Stimulated activated CD4-positive, alpha-beta T cell treated with anti-CD3 and anti-CD28 coated beads, Interleukin-4, amount 100 ng/mL, for 4 hours (primary cell): ENCODE measurements around the gene DMD.
"Not testable (repeated sequence)": the region's sequence is repeated elsewhere in the genome, so short reads cannot be mapped to it uniquely, and the experiment has no call there.

Experiments
- DNase-seq, 2 experiments: peaks; one replicate each; pipeline ENCODE4 v3.0.0-alpha.2; 2020

DMD gene

DNA sequence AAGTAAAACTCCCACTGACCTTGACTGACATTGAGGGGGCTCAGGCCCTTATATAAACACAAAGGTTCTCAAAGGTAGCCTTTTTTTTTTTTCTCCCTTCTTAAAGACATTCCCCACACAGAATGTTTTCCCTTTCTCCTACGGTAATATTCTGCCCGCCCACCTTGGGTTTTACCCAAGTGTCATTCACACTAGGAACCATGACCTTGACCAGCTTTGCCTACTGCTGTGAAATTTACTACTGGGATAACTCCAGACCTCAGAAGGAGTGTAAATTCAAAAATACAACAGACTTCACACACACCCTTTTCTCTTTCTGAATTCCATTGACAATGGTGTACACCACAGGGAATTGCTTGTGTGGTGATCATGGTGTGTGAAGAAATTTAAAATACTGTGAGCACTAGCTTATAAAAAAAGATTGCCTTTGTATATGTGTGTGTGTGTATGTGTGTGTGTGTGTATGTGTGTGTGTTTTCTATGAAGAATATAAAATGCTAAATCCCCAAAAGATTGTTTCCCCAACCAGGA lies 1550.0 kb downstream of the DMD start:
- no peak for DNase-seq

GRCh38 chrX:31658360-31658759 lies 1553.0 kb downstream of the DMD start:
- DNase-seq = no peak

DNA sequence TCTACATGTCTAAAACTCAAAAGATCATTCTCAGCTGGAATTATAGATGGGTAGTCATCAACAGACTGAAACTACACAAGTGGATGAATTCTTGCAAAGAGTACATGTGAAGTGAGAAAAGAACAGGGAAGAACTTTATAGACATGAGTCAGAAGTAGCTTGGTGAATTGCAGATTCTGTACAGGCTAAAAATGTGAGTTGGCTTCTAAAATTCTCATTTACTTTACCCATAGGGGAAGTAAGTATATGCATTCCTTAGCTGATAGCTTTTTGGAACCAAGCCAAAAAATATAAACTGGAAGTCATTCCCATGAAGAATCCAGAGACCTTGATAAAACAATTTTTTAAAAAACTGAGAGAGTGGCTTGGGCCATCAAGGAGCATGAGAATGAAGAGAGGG lies 1555.3 kb downstream of the DMD start:
- DNase-seq = no peak

GRCh38 chrX:31653422-31653821 lies 1557.9 kb downstream of the DMD start:
- DNase-seq = no peak

- DNase-seq = no peak
These were observed 1558.7 kb downstream of the DMD start for GRCh38 chrX:31652650-31653049.

DNA sequence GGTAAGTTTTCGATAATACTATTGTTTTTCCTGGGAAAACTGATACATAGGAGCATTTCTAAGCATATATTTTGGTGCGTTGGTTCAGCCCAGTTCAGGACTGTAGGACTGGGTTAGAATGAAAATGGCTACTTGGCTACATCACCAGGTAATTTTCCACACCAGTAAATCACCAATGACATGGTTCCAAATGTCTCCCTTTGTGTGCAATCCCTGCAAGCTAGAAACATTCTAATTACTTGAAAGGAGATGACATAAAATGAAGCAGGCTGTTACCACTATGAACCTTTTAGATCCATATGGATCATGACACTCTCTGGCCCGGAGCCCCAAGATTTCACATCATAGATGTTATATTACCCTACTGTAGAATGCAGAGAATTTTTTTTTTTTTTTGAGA lies 1562.1 kb downstream of the DMD start:
- DNase-seq = no peak

DNA sequence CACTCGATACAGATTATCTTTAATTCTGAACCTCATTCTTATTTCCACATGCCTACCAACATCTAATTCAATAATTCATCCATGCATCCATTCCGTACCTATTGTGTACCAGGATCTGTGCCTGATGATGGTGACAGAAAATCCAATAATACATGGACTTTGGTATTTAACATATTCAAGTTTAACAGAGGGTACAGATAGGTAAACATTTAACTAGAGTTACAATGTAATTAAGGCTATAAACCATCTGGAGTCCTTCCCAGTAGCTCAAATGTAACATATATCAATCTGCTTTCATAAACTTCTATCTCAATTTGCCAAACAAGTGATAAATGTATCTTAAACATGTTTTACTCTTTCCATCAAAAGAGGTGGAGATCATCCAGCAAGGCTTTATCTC lies 1578.0 kb downstream of the DMD start:
- DNase-seq = no peak

DNA sequence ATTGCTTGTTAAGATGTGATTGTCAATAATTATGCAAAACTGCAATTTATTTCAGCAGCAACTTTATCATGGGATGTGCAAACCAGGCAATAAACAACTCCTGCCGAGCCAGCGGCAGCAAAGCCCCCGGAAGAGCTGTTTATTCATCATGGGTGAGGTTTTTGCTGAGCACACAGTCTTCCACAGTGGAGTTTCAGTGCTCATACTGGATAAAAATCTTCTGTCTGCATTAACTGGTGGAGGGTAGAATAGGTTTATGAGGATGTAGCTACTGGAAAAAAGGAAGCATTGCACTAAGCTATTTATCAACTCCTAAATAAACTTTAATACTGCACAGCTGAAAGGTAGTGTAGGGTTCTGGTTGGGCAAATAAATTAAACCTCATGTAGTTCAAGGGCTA lies 1582.2 kb downstream of the DMD start:
- DNase-seq = no peak

GRCh38 chrX:31609130-31609529 lies 1602.2 kb downstream of the DMD start:
- DNase-seq = no peak

DNA sequence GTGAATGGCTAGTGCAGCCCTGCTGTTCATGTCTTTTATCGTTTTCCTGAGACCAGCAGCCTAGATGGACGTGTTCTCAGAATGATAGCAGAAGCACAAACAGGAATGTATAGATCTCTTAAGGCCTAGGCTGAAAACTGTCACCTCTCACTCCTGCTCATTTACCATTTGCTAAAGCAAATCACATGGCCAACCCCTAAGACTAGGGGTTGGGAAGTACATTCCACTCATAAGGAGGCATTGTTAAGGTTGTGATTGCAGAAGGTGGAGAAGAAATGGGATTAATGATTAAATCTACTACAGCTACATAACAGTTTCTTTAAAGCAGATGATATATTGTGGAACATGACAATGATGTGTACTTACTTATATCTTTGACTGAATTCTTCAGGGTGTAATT lies 1602.7 kb downstream of the DMD start:
- no peak for DNase-seq

GRCh38 chrX:31606771-31607170 lies 1604.6 kb downstream of the DMD start:
- no peak for DNase-seq

- DNase-seq = no peak
These were observed 1606.6 kb downstream of the DMD start for GRCh38 chrX:31604629-31605221.

DNA sequence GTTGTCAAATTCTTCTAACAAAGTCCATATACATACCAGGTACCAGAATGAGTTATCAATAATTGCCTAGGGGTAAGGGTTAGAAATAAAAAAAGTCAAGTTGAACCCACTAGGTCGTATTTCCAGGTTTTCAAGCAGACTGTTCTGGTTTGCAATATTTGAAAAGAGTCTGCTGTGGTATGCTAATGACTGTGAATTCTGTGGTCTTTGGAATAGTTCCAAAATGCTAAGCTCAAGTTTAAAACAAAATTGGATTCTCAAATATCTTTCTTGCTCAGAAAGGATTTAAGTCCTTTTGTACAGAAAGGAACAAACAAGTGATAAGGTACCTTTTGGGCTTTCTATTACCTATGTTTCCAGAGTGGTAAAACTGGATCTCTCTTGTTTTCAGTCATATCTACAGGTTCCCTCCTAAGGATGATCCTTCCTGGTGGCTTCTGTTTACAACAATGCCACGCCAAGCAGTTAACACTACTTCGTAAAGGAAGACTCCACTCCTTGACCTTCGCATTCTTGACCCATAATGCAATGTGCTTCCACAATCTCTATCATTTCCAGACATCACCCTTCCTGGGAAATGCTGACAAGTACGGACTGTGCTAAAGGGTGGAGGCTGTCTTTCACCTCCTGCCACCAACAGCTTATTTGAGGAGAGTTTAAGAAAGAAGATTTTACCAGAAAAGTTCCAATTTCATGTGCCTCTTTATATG lies 1607.8 kb downstream of the DMD start:
- DNase-seq = no peak

- no peak for DNase-seq
These were observed 1610.5 kb downstream of the DMD start for GRCh38 chrX:31600823-31601222.

DNA sequence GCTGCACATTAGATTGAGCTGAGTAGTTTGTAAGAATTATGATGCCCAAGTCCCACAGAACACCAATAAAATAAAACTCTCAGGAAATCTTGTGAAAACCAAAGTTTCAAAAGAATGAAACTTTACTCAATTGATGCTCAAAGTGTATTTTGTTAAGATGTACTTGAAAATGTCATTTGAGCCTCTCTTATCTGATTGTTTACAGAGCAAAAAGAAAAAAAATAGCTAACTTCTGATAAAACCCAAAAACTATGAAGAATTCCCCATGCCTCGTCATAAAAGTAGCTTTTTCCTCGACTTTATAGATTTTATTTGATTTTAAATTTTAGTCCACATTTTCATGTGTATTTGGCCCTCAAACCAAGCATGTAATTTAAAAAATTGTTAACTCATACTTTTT lies 1618.0 kb downstream of the DMD start:
- no peak for DNase-seq

GRCh38 chrX:31591355-31591754 lies 1620.0 kb downstream of the DMD start:
- no peak for DNase-seq

- no peak for DNase-seq
These were observed 1620.7 kb downstream of the DMD start for GRCh38 chrX:31590581-31591114.

DNA sequence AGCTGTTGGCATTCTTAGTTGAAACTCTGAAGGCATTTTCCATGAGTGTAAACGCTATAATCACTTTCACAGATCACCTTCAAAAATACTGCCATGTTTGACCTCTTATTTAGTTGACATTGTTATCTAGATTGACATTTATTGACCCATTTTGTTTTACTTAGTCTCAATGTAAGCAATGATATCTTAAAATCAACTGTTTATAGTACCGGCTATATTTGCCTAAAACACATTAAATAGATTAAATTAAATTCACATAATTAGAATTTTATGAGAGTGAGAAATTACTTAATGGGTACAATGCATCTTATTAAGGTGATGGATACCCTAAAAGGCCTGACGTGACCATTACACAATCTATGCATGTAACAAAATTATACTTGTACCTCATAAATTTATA lies 1621.8 kb downstream of the DMD start:
- no peak for DNase-seq

GRCh38 chrX:31588355-31588754 lies 1623.0 kb downstream of the DMD start:
- DNase-seq = no peak

DNA sequence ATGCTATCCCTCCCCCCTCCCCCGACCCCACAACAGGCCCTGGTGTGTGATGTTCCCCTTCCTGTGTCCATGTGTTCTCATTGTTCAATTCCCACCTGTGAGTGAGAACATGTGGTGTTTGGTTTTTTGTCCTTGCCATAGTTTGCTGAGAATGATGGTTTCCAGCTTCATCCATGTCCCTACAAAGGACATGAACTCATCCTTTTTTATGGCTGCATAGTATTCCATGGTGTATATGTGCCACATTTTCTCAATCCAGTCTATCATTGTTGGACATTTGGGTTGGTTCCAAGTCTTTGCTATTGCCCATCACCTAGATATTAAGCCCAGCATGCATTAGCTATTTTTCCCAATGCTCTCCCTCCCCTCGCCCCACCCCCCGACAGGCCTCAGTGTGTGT lies 1627.5 kb downstream of the DMD start:
- DNase-seq = not testable (repeated sequence)

GRCh38 chrX:31580726-31581125 lies 1630.6 kb downstream of the DMD start:
- DNase-seq = no peak

- no peak for DNase-seq
These were observed 1631.1 kb downstream of the DMD start for GRCh38 chrX:31580227-31580626.

- DNase-seq = no peak
These were observed 1639.0 kb downstream of the DMD start for GRCh38 chrX:31572360-31572759.

DNA sequence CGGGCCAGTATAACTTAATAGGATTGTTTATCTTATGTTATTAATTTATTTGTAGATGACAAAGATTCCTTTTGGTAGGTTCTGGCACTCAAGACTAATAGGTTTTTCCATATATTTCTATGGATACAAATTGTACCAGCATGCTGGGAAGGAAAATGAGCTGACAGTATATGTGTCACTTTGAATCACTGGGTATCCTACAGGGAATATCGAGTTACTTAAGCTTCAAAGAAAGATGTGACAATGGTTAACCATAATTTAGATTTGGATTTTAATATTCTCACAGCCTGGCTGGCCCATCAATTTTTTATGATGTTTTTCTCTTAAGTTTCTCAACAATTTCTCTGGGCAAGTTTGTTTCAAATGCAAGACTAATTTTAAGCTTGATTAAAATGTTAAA lies 1640.7 kb downstream of the DMD start:
- DNase-seq = no peak

DNA sequence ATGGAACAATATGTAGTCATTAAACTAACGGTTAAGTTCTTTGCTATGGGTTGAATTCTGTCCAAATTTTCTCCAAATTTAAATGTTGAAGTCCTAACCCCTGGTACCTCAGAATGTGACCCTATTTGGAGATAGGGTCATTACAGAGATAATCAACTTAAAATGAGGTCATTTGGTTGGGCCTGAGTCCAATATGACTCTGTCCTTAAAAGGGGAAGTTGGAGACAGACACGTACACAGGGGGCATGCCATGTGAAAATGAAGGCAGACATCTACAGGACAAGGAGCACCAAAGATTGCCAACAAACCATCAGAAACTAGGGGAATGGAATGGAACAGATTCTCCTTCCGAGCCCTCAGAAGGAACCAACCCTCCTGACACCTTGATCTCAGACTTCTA lies 1647.6 kb downstream of the DMD start:
- no peak for DNase-seq
